Right renal pelvis (tissue), 4 donors: Measurements from ENCODE around the gene HNRNPAB. TPM values are rescaled to one million over a fixed set of nuclear protein-coding genes. Genes with fewer than 3 reads are reported as not detected.
"Not testable (repeated sequence)": the region's sequence is repeated elsewhere in the genome, so short reads cannot be mapped to it uniquely, and the experiment has no call there.

Source experiments
- DNase-seq, 4 donors: peaks; one replicate each; pipeline ENCODE4 v3.0.0-alpha.2; 2013; ENCODE audit warnings: low read depth in 4 of 4, low spot score in 3 of 4, missing footprints in 1 of 4
- polyA plus RNA-seq, 4 donors: library from polyadenylated mRNA; unstranded; fragments of 120-200 nt; gene quantifications; one replicate each; pipeline ENCODE4 v1.2.1, GENCODE V29; 2013; ENCODE audit not compliant: insufficient read length in 4 of 4

The HNRNPAB gene
- polyA plus RNA-seq, 4 donors, result 146 to 168 (median 153) TPM

DNA sequence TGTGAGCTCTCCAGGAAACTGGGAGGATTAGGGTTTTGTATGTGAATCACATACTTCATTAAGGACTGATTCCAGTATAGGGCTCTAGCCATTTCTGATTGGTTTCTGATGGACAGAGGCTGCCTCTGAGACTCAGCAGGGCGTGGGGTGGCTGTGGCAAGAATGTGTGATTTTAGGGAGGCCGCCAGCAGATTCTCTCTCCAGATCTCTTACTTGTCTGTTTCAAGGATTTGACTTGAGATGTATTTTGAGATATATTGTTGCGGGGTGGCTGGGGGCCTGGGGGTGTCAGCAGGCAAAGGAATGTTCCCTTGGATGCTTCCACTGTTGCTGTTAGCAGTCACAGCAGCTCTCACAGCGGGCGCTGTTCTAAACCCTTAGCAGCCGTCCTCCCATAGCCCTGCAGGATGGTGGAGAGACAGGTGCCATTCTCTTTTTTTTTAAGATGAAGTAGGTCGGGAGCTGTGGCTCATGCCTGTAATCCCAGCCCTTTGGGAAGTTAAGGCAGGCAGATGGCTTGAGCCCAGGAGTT is 8.0 kb upstream of the HNRNPAB start:
- DNase-seq, result no peak

DNA sequence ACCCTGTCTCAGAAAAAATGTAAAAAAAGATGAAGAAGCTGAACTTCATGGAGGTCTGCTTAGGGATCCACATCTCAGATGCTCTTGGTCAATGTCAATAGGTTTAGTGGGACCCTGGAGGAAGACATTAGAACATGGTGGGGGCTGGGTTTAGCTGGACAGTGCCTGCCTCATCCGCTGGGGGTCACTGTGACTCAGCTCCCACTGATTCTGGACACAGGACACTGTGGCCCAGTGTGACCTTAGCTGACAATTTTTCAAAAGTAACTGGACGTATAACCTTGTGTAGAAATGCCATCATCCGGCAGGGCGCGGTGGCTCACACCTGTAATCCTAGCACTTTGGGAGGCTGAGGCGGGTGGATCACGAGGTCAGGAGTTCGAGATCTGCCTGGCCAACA is 7.3 kb upstream of the HNRNPAB start:
- DNase-seq, result no peak

DNA sequence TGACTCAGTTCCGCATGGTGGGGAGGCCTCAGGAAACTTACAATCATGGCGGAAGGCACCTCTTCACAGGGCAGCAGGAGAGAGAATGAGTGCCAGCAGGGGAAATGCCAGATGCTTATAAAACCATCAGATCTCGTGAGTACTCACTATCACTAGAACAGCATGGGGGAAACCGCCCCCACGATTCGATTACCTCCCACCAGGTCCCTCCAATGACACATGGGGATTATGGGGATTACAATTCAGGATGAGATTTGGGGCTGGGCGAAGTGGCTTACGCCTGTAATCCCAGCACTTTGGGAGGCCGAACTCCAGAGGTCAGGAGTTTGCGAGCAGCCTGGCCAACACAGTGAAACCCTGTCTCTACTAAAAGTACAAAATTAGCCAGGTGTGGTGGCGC is 6.2 kb upstream of the HNRNPAB start:
- DNase-seq, result not testable (repeated sequence)

DNA sequence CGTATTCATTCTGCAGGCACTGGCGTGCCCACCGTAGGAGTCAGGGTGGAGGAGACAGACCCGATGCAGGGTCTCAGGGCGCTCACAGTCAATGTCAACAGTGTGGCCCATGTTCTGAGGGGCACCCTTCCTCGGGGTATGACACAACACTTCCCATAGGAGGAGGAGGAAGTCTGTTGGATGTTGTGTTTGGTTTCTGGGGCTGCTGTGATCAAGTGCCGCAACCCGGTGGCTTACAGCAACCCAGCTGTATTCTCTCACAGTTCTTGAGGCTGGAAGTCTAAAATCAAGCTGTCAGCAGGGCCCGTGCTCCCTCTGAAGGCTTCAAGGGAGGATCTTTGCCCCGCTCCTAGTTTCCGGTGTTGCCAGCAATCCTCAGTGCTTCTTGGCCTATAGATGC is 5.6 kb upstream of the HNRNPAB start:
- DNase-seq, result no peak

DNA sequence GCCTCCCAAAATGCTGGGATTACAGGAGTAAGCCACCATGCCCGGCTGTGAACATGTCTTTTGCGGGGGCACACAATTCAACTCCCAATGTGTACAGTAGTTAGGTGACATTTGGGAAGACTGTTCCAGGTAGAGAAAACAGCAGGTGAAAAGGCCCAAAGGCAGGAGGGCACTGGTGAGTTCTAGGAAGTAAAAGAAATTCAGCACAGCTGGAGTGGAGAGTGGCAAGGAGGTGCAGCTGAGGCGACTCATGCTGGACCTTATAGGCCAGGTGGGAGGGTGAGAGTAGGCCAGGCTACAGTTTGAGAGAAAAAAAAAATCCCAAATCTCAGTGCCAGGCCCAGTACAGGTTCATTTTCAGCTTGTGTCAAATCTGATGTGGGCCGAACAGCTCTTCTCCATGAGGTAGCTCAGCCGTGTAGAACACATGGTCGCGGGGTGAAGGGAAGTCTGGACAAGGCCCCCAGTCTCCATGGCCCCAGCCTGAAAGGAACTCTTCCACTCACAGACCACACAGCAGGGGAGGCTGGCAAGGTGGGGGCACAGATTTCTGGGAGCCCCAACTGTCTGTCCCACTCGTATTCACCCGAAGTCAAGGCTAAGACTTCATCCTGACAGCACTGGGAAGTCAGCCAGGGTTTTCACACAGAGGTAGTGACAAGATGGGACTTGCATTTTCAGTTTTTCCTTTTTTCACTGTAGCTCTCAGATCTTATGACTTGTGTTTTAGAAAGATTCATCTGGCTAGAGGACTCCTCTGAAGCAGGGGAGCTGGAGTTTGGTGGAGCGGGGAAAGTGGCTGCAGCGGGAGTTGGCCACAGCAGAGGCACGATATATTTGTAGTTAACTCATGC is 4.5 kb upstream of the HNRNPAB start:
- no peak for DNase-seq

DNA sequence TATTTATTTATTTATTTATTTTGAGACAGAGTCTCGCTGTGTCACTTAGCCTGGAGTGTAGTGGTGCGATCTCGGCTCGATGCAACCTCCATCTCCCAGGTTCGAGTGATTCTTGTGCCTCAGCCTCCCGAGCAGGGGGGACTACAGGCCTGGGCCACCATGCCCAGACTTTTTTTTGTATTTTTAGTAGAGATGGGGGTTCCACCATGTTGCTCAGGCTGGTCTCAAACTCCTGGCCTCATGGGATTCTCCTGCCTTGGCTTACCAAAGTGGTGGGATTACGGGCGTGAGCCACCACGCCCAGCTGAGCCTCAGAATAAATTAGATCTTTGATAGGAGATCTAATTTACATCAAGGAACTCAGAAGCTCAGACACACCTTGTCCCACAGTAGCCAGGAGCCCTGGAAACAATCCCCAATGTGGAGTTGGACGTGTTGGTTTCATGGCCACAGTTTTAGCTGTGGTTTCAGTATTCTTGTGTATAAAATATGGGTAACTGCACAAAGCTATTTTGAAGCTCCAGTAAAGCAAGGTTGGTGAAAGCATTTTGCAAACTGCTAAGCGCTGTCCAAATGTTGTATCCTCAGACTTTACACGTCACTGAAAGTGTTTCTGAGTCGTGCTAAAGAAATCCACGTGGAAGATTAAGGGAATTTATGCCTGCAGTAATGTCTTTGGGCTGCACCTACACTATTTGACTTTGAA is 3.0 kb upstream of the HNRNPAB start:
- no peak for DNase-seq

DNA sequence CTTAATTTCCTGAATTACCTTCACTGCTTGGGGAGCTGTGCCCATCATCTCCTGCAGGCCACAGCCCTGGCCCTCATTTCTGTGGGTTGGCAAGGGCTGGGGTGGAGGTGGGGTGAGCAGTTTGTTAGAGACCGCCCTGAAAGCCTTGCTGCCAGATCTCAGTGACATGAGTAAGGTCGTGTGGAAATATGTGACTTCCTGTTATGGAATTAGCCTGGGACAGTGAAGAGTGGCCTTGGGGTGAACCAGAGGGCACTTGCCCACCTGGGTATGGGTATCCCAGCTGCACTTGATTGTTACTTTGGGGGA is 2.5 kb upstream of the HNRNPAB start:
- no peak for DNase-seq

DNA sequence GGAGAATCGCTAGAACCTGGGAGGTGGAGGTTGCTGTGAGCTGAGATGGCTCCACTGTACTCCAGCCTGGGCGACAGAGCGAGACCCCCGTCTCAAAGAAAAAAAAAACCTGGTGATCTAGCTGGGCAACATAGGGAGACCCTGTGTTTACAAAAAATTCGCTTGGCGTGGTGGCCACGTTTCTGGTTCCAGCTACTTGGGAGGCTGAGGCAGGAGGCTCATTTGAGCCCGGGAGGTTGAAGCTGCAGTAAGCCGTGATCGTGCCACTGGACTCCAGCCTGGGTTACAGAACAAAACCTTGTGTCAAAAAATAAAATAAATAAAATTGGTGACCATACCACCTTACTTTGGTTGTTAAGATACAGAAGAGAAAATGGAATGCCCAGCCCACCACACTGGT is 1.8 kb upstream of the HNRNPAB start:
- no peak for DNase-seq

DNA sequence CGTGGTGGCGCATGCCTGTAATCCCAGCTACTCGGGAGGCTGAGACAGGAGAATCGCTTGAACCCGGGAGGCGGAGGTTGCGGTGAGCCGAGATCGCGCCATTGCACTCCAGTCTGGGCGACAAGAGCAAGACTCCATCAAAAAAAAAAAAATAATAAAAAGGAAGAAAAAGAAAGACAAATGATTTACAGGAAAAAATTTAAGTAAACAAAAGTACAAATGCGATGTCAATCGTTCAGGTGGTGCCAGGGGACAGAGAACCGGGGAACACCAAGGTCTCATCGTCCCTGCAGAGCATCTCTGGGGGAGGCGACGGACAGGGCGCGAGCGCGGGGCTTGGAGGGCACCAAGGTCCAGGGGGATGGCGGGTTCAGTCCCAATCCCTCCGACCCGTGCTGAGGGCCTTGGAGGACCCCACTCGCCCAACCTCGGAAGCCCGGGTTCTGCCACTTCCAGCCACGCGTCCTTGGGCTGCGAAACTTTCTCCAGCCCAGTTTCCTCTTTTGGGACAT is 607 bp upstream of the HNRNPAB start:
- no peak for DNase-seq

DNA sequence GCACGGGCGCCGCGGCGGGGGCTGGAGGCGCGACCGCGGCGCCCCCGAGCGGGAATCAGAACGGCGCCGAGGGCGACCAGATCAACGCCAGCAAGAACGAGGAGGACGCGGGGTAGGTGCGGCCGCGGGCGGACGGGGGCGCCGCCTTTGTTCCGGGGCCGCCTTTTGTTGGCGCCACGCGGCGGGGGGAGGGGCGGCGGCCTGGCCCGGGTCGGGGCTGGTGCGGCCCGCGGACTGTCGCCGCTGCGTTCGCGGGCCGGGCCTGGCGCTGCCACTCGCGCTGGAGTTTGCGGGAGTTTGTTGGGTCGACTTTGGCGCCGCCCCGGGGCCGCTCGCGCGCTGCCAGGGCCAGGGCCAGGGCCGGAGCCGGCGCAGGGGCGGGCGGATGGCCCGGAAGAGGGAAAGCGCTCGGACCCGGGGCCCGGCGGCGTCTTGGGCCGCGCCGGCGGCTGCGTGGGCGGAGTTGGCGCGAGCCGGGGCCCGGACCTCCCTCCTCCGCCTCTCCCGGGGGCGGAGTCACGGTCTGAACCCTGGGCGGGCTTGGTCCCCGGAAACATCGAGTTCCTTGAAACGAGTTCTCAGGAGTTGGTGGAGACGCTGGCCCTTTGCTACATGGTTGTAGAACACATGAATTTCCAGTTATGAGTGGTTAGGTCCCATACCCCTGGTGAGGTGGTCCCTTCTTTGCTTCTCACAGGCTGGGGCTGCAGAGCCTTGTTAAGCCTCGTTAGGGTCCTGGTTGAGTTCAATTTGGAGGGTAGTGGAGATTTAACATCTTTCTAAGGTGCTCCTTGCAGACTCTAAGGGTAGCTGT is 809 bp downstream of the HNRNPAB start:
- DNase-seq, result peak in 2 of 4 donors; percentile 37 to 57

DNA sequence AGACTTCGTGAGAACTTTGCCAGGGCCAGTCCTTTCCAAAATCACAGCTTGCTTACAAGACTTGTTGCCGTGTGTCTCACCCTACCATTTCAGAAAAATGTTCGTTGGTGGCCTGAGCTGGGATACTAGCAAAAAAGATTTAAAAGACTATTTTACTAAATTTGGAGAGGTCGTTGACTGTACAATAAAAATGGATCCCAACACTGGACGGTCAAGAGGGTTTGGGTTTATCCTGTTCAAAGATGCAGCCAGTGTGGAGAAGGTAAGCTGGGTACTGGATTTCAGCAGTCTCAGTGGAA is 1.4 kb downstream of the HNRNPAB start:
- DNase-seq, result no peak

DNA sequence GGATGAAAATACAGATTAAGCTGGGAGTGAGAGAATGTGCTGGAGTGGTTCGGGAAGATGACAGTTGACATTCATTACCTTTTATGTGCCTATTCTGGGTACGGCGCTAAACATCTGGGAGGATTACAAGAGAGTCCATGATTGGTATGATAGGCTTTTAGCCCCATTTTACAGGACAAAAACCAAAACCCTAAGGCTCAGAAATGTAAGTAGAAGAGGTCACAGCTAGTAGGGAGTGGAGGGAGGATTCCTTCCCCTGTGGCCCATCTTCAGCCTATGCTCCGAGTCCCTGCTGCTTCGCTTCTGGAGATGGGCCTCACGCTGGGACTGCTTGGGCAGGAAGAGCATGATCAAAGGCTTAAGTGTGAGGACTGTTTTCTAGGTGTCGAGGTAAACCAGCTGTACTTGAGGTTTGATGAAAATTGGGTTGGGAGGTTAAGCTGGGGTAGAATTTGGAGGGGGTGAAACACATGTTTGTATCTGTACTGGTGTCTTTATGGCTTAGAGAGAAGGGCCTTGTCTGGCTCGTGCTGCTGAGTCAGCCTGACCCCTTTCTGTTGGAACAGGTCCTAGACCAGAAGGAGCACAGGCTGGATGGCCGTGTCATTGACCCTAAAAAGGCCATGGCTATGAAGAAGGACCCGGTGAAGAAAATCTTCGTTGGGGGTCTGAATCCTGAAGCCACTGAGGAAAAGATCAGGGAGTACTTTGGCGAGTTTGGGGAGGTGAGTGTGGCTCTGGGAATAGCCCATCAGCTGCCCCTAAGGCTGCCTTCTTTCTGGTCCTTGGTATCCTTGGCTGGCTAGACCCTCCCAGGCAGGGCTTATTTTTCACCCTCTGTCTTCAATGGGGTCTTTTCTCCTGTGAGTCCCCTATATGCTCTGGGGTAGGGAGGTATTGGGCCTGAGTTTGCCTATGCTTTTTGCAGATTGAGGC is 2.1 kb downstream of the HNRNPAB start:
- DNase-seq, result no peak

DNA sequence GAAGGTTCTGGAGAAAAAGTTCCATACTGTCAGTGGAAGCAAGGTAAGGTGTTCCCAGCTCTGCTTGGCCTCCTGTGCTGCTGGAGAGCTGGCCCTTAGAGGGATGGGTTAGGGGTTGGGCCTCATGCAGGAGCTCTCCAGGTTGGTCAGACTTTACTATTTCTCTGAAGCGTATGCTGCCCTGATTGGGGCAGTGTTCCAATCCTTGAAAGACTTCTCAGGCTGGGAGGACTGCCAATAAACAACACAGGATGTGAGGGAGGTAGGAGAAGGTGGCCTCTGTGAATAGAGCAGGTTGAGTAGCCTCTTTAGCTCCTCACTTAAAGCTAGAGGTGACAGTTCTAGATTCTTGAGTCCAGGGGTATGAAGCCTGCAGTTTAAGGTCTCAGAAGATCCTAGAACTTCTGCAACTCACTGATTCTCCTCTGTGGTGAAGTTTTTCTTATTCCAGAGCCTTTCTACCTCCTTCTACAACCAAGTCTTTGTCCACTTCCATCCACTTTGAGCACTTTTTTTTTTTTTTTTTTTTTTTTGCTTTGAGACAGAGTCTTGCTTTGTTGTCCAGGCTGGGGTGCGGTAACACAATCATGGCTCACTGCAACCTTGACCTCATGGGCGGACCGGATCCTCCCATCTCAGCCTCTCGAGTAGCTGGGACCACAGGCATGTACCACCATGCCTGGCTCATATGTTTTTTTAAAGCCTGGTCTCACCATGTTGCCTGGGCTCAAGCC is 3.0 kb downstream of the HNRNPAB start:
- no peak for DNase-seq

DNA sequence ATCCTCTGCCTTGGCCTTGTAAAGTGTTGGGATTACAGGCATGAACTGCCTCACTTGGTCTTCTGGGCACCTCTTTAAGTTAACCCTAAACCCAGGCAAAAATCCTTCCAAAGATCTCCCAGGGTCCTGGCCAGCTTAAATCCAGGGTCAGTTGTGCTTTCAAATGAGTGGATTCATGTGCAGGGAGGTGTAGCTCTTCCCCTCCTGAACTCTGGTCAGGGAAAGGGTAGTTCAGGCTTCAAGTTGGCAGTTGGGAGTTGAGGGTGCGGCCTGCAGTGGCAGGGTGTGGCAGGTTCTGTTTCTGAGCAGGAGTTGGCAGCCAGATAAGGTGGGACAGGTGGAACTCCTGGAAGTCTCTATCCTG is 3.6 kb downstream of the HNRNPAB start:
- no peak for DNase-seq

DNA sequence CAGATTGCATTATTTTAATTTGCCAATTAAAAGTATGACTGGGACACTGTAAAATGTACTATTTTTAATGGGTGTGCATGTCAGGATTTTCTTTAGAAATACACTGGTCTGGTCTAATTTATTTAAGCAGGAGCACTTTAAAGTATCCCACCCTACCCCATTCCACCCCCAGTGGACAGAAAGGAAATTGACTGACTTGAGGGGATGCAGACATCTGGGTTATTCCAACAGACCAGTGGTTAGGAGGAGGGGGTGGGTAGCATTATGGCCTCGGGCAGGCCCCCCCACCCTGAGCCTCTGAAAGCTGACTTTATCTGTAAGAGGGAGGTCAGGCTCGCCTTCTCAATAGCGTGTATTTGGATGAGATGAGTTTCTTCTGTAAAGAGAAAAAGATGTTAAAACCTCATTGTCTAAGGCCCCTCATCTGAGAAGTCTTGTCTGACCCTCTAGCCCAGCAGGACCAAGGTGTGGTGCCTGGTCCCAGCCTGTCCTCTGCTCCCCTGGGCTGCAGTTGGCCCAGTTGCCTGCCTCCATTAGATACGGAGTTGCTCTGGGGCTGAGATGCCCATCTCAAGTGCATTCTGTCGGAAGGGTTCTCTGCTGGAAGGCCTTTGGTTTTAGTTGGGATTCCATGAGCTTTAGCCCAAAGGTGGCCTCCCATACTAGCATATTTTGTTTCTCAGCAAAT is 4.4 kb downstream of the HNRNPAB start:
- no peak for DNase-seq

DNA sequence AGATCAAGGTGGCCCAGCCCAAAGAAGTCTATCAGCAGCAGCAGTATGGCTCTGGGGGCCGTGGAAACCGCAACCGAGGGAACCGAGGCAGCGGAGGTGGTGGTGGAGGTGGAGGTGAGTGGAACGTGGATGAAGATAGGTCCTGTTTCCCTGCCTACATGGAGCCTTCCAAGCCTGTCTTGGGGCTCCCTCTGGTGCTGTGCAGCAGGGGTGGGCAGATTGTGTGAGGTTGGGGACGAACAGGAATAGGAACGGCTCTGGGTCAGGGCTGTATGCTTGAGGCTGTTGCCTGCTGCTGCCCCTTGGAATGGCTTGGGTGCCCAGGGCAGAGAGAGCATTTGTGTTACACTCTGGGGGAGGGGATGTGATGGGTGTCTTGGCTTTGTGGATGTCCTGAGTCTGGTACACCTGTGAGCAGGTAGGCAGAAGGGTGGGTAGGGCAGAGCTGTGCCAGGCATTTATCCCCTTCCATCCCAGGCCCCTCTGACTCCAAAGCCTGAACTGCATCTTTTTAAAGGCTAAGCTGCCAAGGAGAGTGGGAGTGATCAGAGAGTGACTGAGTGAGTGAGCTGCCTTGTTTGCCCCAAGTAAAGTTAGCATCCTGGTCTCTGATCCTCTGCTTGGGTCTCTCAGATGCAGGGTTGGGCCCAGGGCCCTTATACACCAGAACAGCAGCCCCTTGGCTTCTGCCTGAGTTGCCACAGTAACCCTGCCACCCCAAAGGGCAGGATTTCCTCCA is 5.2 kb downstream of the HNRNPAB start:
- DNase-seq, result no peak

DNA sequence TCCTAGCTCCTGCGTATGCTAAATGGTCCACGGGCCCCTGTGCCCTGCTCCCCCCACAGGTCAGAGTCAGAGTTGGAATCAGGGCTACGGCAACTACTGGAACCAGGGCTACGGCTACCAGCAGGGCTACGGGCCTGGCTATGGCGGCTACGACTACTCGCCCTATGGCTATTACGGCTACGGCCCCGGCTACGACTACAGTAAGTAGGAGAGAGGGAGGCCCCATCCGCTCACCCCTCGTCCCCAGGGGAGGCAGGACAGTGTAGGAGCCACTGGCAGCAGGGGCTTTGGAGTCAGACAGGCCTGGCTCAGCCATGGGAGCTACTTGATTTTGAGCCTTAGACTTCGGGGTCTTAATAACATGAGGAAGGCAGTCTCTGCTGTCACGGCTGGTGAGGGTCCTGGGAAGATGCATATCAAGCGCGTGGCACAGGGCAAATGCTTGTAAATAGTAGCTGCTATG is 5.8 kb downstream of the HNRNPAB start:
- no peak for DNase-seq

DNA sequence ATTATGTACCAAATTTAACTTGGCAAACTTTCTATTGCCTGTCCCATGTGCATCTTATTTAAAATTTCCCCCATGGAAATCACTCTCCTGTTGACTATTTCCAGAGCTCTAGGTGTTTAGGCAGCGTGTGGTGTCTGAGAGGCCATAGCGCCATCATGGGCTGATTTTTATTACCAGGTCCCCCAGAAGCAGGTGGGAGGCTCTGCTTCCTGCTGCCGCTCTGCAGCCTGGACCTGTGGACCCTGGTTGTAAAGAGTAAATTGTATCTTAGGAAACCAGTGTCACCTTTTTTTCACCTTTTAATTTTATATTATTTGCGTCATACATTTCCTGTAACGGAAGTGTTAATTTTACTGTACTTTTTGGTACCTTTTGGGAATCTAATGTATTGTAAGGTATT is 6.4 kb downstream of the HNRNPAB start:
- no peak for DNase-seq
